NT2/D1 (cell line): ENCODE results near the gene COX4I2.
"Not testable (repeated sequence)": the region's sequence is repeated elsewhere in the genome, so short reads cannot be mapped to it uniquely, and the experiment has no call there.

Experiments used
- DNase-seq: peaks from one replicate; pipeline ENCODE4 v3.0.0-alpha.2; 2011; ENCODE audit warnings: low read depth, low spot score
- H3K27me3 ChIP-seq: 2 replicates; pipeline ENCODE4 v1.6.0; 2011; ENCODE audit warnings: mild to moderate bottlenecking; ENCODE audit not compliant: insufficient read length, insufficient read depth
- H3K36me3 ChIP-seq: 2 replicates; pipeline ENCODE4 v1.6.1; 2011; ENCODE audit warnings: mild to moderate bottlenecking, low read length, mixed read lengths; ENCODE audit not compliant: insufficient read depth, insufficient read length
- H3K4me1 ChIP-seq: 2 replicates; pipeline ENCODE4 v1.5.1; 2011; ENCODE audit not compliant: insufficient read depth, insufficient read length
- H3K4me3 ChIP-seq: 2 replicates; pipeline ENCODE4 v1.5.1; 2011; ENCODE audit warnings: low read depth; ENCODE audit not compliant: insufficient read length
- H3K9ac ChIP-seq: 2 replicates; pipeline ENCODE4 v1.6.0; 2011; ENCODE audit warnings: low read depth; ENCODE audit not compliant: insufficient read length
- H3K9me3 ChIP-seq: 2 replicates; pipeline ENCODE4 v1.5.1; 2011; ENCODE audit warnings: mild to moderate bottlenecking, low read length; ENCODE audit not compliant: insufficient read depth
- SUZ12 ChIP-seq: IDR thresholded peaks from 2 replicates; pipeline ENCODE4 v1.6.1; 2011; ENCODE audit not compliant: insufficient read length, insufficient read depth; ENCODE audit errors: extremely low read depth
- YY1 ChIP-seq: IDR thresholded peaks from 2 replicates; pipeline ENCODE4 v1.6.1; 2011; ENCODE audit not compliant: insufficient read length, insufficient read depth
- ZNF274 ChIP-seq: IDR thresholded peaks from 2 replicates; pipeline ENCODE4 v1.6.1; 2011; ENCODE audit warnings: mild to moderate bottlenecking, low read depth, low read length

The COX4I2 gene

DNA sequence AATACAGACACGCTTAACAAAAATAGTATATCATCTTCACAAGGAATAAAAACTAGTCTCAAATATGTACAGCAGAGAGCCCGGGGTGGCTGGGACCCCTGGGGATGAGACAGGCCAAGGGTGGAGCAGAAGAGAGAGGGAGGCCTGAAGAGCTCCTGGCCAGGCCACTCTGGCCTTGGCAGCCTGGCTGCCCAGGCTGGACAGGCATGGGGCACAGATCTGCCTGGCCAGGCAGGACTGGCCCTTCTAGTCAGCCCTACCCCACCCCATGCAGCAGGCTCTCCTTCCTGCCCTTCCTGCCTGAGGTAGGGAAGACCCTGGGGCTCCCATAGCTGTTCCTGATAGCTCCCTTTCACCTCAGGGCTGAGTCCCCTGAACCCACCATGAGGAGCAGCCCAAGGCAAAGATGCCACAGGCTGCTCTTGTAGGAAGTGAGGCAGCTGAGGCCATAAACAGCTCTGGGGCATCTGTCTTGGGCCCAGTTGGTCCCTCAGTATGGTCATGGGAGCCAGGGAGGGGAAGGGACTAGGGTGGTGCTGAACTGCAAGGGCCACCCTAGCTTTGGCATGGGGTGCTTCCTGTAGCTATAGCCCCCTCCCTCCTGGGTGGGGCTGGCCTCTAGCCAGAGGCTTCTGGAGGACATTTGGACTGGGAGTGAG is 27.1 kb downstream of the COX4I2 start:
- H3K36me3 ChIP-seq, result peaks cover 30% of the 10 kb centered on the region
- peaks cover 12% of the 10 kb centered on the region for H3K4me1 ChIP-seq
- H3K9me3 ChIP-seq, result no peaks in the 10 kb centered on the region
- DNase-seq, result no peak
- TF ChIP-seq YY1, result no peak
- TF ChIP-seq SUZ12, result no peak
- no peak for TF ChIP-seq ZNF274
- no peaks in the 10 kb centered on the region for H3K27me3 ChIP-seq
- no peak overlapping the region for H3K9ac ChIP-seq
- no peak overlapping the region for H3K4me3 ChIP-seq

DNA sequence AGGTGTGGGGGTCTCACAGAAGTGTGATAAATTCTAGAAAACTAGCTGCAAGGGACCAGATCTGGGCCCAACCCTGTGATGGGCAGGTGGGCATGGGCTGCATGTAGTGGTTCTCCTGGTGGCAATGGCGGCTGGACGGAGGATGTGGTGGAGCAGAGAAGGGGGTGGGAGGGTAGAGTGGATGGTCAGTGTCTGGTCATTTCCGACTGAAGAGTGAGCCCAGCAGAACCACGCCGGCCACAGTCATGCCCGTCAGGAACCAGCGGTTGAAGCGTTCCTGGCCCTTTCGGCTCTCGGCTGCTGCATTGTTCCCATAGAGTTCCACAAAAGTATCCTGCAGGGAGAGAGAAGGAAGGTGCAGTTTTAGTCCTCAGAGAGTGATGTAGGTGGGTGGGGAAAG is 28.0 kb downstream of the COX4I2 start:
- no peak overlapping the region for H3K9ac ChIP-seq

GRCh38 chr20:31666258-31667042 is 28.7 kb downstream of the COX4I2 start:
- Histone ChIP-seq H3K4me1 (peaks cover 12% of the 10 kb centered on the region), H3K9ac (peak overlapping the region; percentile 51)

More for the DNA sequence above, 28.0 kb downstream of the COX4I2 start:
- no peak overlapping the region for H3K4me3 ChIP-seq
- H3K4me1 ChIP-seq, result peaks cover 12% of the 10 kb centered on the region
- DNase-seq, result no peak
- no peaks in the 10 kb centered on the region for H3K27me3 ChIP-seq
- H3K36me3 ChIP-seq, result peaks cover 31% of the 10 kb centered on the region
- H3K9me3 ChIP-seq, result no peaks in the 10 kb centered on the region
- TF ChIP-seq YY1 (no peak), SUZ12 (no peak), ZNF274 (no peak)

GRCh38 chr20:31667315-31668285 is 29.9 kb downstream of the COX4I2 start:
- no peak for DNase-seq
- Histone ChIP-seq H3K4me1 (peaks cover 7% of the 10 kb centered on the region), H3K9ac (no peak overlapping the region), H3K27me3 (no peaks in the 10 kb centered on the region), H3K4me3 (no peak overlapping the region), H3K9me3 (no peaks in the 10 kb centered on the region), H3K36me3 (peaks cover 39% of the 10 kb centered on the region)
- TF ChIP-seq YY1, result no peak
- no peak for TF ChIP-seq SUZ12
- no peak for TF ChIP-seq ZNF274

More at GRCh38 chr20:31666258-31667042, 28.7 kb downstream of the COX4I2 start:
- DNase-seq, result no peak
- Histone ChIP-seq H3K27me3 (no peaks in the 10 kb centered on the region), H3K9me3 (no peaks in the 10 kb centered on the region), H3K4me3 (no peak overlapping the region), H3K36me3 (peaks cover 35% of the 10 kb centered on the region)
- TF ChIP-seq YY1 (no peak), ZNF274 (no peak), SUZ12 (no peak)

DNA sequence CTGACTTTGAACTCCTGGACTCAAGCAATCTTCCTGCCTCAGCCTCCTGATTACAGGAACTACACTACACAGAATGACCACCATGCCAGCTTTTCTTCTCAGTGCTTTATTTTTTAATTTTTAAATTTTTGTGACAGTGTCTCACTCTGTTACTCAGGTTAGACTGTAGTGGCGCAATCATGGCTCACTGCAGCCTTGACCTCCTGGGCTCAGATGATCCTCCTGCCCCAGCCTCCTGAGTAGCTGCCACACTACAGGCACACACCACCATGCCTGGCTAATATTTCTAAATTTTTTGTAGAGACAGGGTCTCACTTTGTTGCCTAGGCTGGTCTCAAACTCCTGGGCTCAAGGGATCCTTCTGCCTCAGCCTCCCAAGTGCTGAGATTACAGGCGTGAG is 31.2 kb downstream of the COX4I2 start:
- peaks cover 42% of the 10 kb centered on the region for H3K36me3 ChIP-seq
- not testable (repeated sequence) for DNase-seq, H3K27me3 ChIP-seq, H3K9me3 ChIP-seq, H3K4me1 ChIP-seq, H3K4me3 ChIP-seq, H3K9ac ChIP-seq

GRCh38 chr20:31669876-31670275 is 32.2 kb downstream of the COX4I2 start:
- DNase-seq, result no peak
- TF ChIP-seq YY1, result no peak
- no peak for TF ChIP-seq SUZ12
- no peak for TF ChIP-seq ZNF274
- Histone ChIP-seq H3K27me3 (no peaks in the 10 kb centered on the region), H3K4me1 (peaks cover 5% of the 10 kb centered on the region), H3K4me3 (no peak overlapping the region), H3K9ac (no peak overlapping the region), H3K36me3 (peaks cover 38% of the 10 kb centered on the region), H3K9me3 (no peaks in the 10 kb centered on the region)
